ENCODE measurements around the gene EHMT2.
"Not testable (repeated sequence)": the region's sequence is repeated elsewhere in the genome, so short reads cannot be mapped to it uniquely, and the experiment has no call there.

The EHMT2 gene

DNA sequence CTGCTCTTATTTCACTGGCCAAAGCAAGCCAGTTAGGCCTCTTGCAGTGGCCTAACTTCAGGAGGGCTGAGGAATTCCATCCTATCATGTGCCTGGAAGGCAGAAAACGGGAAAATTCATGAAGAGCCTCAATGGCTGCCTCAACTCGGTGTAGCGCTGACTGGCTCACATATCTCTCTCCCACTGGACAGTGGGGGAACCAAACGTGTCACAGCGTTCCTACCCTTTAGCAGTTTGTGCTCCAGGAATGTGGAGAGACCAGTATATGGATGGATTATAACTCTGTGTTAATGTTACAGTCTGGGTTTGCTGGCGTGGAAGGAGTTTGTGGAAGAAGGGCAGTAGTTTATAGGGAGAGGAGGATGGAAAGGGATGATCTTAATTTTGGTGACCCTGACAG is 18.3 kb upstream of the EHMT2 start:
- TF ChIP-seq, protein P1, sequence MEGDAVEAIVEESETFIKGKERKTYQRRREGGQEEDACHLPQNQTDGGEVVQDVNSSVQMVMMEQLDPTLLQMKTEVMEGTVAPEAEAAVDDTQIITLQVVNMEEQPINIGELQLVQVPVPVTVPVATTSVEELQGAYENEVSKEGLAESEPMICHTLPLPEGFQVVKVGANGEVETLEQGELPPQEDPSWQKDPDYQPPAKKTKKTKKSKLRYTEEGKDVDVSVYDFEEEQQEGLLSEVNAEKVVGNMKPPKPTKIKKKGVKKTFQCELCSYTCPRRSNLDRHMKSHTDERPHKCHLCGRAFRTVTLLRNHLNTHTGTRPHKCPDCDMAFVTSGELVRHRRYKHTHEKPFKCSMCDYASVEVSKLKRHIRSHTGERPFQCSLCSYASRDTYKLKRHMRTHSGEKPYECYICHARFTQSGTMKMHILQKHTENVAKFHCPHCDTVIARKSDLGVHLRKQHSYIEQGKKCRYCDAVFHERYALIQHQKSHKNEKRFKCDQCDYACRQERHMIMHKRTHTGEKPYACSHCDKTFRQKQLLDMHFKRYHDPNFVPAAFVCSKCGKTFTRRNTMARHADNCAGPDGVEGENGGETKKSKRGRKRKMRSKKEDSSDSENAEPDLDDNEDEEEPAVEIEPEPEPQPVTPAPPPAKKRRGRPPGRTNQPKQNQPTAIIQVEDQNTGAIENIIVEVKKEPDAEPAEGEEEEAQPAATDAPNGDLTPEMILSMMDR (IDR thresholded peaks at IDR 0.05; ENCODE audit: extremely low read depth, insufficient read depth, missing control alignments) = no peak
- in situ Hi-C loops (cut with MboI; ENCODE audit: low pct_unique_long_range_greater_than_20kb, low sequenced_read_pairs, unreplicated experiment) = no loop called here
- no peak for DNase-seq (ENCODE audit: low spot score)

DNA sequence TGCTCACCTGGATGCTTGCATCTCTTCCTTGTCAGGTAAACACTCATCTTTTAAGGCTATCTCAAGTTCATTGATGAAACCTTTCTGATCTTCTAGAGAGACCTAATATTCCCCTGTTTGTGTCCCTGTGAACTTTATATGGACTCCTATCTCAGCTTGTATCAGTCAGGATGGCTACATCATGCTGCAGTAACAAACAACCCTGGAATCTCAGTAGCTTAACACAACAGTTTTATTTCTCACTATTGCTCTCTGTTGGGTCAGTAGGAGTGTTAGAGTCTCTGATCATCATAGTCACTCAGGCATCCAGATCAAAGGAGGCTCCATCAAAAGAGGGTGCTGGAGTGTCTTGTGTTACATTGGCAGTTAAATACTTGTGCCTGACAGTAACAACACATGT is 17.9 kb upstream of the EHMT2 start:
- in situ Hi-C loops (cut with MboI; ENCODE audit: low pct_unique_long_range_greater_than_20kb, low sequenced_read_pairs, unreplicated experiment) = no loop called here
- TF ChIP-seq, protein P1 (IDR thresholded peaks at IDR 0.05; ENCODE audit: extremely low read depth, insufficient read depth, missing control alignments) = no peak
- no peak for DNase-seq (ENCODE audit: low spot score)

DNA sequence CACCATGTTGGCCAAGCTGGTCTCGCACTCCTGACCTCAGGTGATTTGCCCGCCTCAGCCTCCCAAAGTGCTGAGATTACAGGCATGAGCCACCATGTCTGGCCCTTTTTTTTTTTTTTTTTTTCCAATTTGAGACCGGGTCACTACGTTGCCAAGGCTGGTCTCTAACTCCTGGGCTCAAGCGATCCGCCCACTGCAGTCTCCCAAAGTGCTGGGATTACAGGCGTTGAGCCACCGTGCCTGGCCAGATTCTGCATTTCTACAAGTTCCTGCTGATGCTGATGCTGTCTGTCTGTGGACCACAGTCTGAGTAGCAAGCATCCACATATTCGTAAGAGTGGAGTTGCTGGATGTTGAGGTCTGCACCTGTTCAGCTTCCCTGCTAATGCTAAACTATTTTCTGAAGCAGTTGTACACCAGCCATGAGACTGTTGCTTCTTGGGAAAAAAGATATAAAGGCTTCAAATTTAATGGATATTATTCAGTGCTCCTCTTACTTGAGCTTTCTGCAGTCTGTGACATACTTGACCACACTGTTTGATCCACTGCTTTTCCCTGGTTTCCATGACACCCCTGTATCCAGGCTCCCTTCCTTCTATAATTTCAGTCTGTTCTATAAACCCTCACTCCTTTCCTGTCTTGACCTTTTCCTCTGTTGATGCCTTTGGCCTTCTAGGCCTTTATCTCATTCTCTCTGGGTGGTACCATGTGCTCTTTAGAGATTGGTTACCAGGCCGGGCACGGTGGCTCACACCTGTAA is 14.5 kb upstream of the EHMT2 start:
- DNase-seq (ENCODE audit: low spot score) = no peak
- in situ Hi-C loops (cut with MboI; ENCODE audit: low pct_unique_long_range_greater_than_20kb, low sequenced_read_pairs, unreplicated experiment) = no loop called here
- TF ChIP-seq, protein P1 (IDR thresholded peaks at IDR 0.05; ENCODE audit: extremely low read depth, insufficient read depth, missing control alignments) = no peak

DNA sequence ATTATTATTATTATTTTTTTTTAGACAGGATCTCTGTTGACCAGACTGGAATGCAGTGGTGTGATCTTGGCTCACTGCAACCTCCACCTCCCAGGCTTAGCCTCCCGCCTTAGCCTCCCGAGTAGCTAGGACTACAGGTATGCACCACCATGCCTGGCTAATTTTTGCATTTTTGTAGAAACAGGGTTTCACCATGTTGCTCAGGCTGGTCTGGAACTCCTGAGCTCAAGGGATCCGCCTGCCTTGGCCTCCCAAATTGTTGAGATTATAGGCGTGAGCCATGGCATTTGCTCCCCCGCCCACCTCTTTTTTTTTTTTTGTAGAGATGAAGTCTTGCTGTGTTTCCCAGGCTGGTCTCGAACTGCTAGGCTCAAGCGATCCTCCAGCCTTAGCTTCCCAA is 11.8 kb upstream of the EHMT2 start:
- DNase-seq (ENCODE audit: low spot score); in situ Hi-C loops (cut with MboI; ENCODE audit: low pct_unique_long_range_greater_than_20kb, low sequenced_read_pairs, unreplicated experiment): not testable (repeated sequence)

DNA sequence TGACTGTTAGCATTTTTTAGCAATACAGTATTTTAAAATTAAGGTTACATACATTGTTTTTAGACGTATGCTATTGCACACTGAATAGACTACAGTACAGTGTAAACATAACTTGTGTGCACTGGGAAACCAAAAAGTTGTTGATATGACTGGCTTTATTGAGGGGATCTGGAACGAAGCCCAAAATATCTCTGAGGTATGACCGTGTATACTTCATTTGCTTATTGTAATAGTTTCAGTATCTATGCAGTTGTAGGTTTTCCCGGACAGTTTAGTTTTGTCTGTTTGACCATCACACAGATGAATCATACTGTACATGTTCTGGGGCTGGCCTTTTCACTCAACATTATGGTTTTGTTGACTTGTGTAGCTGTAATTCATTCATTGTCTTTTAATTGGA is 11.3 kb upstream of the EHMT2 start:
- DNase-seq (ENCODE audit: low spot score) = peak; percentile 81
- TF ChIP-seq, protein P1 (IDR thresholded peaks at IDR 0.05; ENCODE audit: extremely low read depth, insufficient read depth, missing control alignments) = no peak
- in situ Hi-C loops (cut with MboI; ENCODE audit: low pct_unique_long_range_greater_than_20kb, low sequenced_read_pairs, unreplicated experiment) = no loop called here

DNA sequence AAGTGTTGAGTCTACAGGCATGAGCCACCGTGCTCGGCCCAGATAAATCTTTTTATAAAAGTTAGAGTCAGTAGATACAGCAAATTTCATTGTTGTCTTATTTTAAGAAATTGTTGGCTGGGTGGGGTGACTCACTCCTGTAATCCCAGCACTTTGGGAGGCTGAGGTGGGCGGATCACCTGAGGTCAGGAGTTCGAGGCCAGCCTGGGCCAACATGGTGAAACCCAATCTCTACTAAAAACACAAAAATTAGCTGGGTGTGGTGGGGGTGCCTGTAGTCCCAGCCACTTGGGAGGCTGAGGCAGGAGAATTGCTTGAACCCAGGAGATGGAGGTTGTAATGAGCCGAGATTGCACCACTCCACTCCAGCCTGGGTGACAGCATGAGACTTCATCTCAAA is 10.8 kb upstream of the EHMT2 start:
- in situ Hi-C loops (cut with MboI; ENCODE audit: low pct_unique_long_range_greater_than_20kb, low sequenced_read_pairs, unreplicated experiment); DNase-seq (ENCODE audit: low spot score): not testable (repeated sequence)

DNA sequence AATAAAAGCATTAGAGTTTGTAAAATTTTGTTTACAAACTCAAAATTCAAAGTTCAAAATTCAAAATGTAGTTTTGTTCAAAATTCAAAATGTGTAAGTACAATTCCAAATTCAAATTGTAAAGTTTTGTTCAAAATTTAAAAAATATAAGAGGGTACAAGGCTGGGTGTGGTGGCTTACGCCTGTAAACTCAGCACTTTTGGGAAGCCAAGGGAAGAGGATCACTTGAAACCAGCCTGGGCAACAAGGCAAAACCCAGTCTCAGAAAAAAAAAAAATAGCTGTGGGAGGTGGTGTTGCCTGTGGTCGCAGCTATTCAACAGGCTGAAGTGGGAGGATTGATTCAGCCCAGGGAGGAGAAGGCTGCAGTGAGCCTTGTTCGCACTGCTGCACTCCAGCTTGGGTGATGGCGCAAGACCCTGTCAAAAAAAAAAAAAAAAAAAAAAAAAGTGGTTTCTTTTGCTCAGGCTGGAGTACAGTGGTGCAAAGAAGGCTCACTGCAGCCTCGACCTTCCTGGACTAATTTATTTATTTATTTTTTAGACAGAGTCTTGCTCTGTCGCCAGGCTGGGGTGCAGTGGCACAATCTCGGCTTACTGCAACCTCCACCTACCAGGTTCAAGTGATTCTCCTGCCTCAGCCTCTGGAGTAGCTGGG is 9.8 kb upstream of the EHMT2 start:
- TF ChIP-seq, protein P1 (IDR thresholded peaks at IDR 0.05; ENCODE audit: extremely low read depth, insufficient read depth, missing control alignments) = no peak
- DNase-seq (ENCODE audit: low spot score) = no peak
- in situ Hi-C loops (cut with MboI; ENCODE audit: low pct_unique_long_range_greater_than_20kb, low sequenced_read_pairs, unreplicated experiment) = no loop called here

DNA sequence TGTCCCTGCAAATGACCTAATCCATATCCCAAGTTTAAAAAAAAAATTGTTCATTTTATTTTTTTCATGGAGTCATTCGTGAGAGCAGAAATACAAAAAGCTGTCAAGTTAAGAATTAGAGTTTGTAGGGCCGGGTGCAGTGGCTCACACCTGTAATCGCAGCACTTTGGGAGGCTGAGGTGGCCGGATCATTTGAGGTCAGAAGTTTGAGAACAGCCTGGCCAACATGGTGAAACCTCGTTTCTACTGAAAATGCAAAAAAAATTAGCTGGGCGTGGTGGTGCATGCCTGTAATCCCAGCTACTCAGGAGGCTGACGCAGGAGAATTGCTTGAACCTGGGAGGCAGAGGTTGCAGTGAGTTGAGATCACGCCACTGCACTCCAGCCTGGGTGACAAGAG is 9.2 kb upstream of the EHMT2 start:
- DNase-seq (ENCODE audit: low spot score); in situ Hi-C loops (cut with MboI; ENCODE audit: low pct_unique_long_range_greater_than_20kb, low sequenced_read_pairs, unreplicated experiment): not testable (repeated sequence)

All from GM13977 (cell line).